NCI-H2107 (cell line): Measurements from ENCODE around the gene ZMIZ1.
A peak's percentile ranks its signal among the peaks of the same experiment; 100 is the strongest.
"Not testable (repeated sequence)": the region's sequence is repeated elsewhere in the genome, so short reads cannot be mapped to it uniquely, and the experiment has no call there.

Experiments
- DNase-seq: peaks from one replicate; lab custom pipeline; 2025; lab: John Stamatoyannopoulos, UW

Gene ZMIZ1

GRCh38 chr10:79266543-79267312 lies 198.0 kb downstream of the ZMIZ1 start:
- DNase-seq, result no peak

GRCh38 chr10:79267499-79267898 lies 198.7 kb downstream of the ZMIZ1 start:
- no peak for DNase-seq

- DNase-seq, result no peak
Measured at GRCh38 chr10:79268161-79268601, 199.4 kb downstream of the ZMIZ1 start.

- no peak for DNase-seq
Measured at GRCh38 chr10:79268742-79269141, 200.0 kb downstream of the ZMIZ1 start.

GRCh38 chr10:79269443-79269842 lies 200.7 kb downstream of the ZMIZ1 start:
- no peak for DNase-seq

- DNase-seq, result no peak
Measured at GRCh38 chr10:79269969-79270368, 201.2 kb downstream of the ZMIZ1 start.

- no peak for DNase-seq
Measured at GRCh38 chr10:79270466-79271246, 201.9 kb downstream of the ZMIZ1 start.

GRCh38 chr10:79272353-79272752 lies 203.6 kb downstream of the ZMIZ1 start:
- no peak for DNase-seq

- no peak for DNase-seq
Measured at GRCh38 chr10:79273604-79274003, 204.8 kb downstream of the ZMIZ1 start.

- no peak for DNase-seq
Measured at GRCh38 chr10:79274279-79275104, 205.7 kb downstream of the ZMIZ1 start.

GRCh38 chr10:79275105-79275430 lies 206.3 kb downstream of the ZMIZ1 start:
- DNase-seq, result no peak

- DNase-seq, result no peak
Measured at GRCh38 chr10:79275431-79275851, 206.7 kb downstream of the ZMIZ1 start.

- DNase-seq, result no peak
Measured at GRCh38 chr10:79277579-79278269, 209.0 kb downstream of the ZMIZ1 start.

- not testable (repeated sequence) for DNase-seq
Measured at GRCh38 chr10:79279047-79279446, 210.3 kb downstream of the ZMIZ1 start.

GRCh38 chr10:79280956-79281355 lies 212.2 kb downstream of the ZMIZ1 start:
- no peak for DNase-seq

GRCh38 chr10:79282388-79282787 lies 213.6 kb downstream of the ZMIZ1 start:
- no peak for DNase-seq

GRCh38 chr10:79283616-79284015 lies 214.8 kb downstream of the ZMIZ1 start:
- no peak for DNase-seq

GRCh38 chr10:79284158-79284871 lies 215.5 kb downstream of the ZMIZ1 start:
- no peak for DNase-seq

- DNase-seq, result no peak
Measured at GRCh38 chr10:79285315-79286197, 216.8 kb downstream of the ZMIZ1 start.

- DNase-seq, result peak; percentile 59
Measured at GRCh38 chr10:79286318-79286951, 217.7 kb downstream of the ZMIZ1 start.
